Colonic mucosa (tissue), 4 donors: Measurements from ENCODE around the gene PPDPF. TPM values are rescaled to one million over a fixed set of nuclear protein-coding genes. Genes with fewer than 3 reads are reported as not detected.

Source experiments
- DNase-seq: peaks from one replicate; pipeline ENCODE4 v3.0.0-alpha.2; 2020
- H3K27ac ChIP-seq: fragments of 200-600 bp; one replicate; pipeline ENCODE4 v1.8.0; 2021
- H3K27me3 ChIP-seq: fragments of 200-600 bp; one replicate; pipeline ENCODE4 v1.8.0; 2021
- H3K36me3 ChIP-seq: fragments of 200-600 bp; one replicate; pipeline ENCODE4 v1.8.0; 2021
- H3K4me1 ChIP-seq: fragments of 200-600 bp; one replicate; pipeline ENCODE4 v1.8.0; 2021; ENCODE audit warnings: mild to moderate bottlenecking
- H3K4me3 ChIP-seq: fragments of 200-600 bp; one replicate; pipeline ENCODE4 v1.8.0; 2021
- H3K9ac ChIP-seq, 2 donors: one replicate each; pipeline ENCODE4 v1.7.0; 2013; ENCODE audit warnings: control low read depth in 2 of 2, low read depth in 2 of 2, low read length in 2 of 2
- H3K9me3 ChIP-seq: fragments of 200-600 bp; one replicate; pipeline ENCODE4 v1.8.0; 2021
- CTCF ChIP-seq: fragments of 200-600 bp; IDR thresholded peaks from one replicate; pipeline ENCODE4 v1.8.0; 2022; ENCODE audit warnings: antibody characterized with exemption, mild to moderate bottlenecking
- intact Hi-C: fragments of 100-400 bp; cut with DNase I; formaldehyde crosslinking; loops from one replicate; pipeline ENCODE4 v1.14.1; 2022
- total RNA-seq, 2 donors: library from RNA; stranded (reverse); fragmentation: NEBNext Ultra II Directional in 1 of 2; extraction: Animal tissue kit (Norgen Biotek cat#: 25700) in 1 of 2; gene quantifications; one replicate each; pipeline ENCODE4 v1.2.1, GENCODE V29; 2021
- donor health status: healthy.
- donor health status: DM: no; HTN: no; CAD: no.
- donor health status: DM: no; HTN: no; CAD: no.

PPDPF gene
- total RNA-seq, 2 donors from 2014 or later: 561 to 634 TPM

DNA sequence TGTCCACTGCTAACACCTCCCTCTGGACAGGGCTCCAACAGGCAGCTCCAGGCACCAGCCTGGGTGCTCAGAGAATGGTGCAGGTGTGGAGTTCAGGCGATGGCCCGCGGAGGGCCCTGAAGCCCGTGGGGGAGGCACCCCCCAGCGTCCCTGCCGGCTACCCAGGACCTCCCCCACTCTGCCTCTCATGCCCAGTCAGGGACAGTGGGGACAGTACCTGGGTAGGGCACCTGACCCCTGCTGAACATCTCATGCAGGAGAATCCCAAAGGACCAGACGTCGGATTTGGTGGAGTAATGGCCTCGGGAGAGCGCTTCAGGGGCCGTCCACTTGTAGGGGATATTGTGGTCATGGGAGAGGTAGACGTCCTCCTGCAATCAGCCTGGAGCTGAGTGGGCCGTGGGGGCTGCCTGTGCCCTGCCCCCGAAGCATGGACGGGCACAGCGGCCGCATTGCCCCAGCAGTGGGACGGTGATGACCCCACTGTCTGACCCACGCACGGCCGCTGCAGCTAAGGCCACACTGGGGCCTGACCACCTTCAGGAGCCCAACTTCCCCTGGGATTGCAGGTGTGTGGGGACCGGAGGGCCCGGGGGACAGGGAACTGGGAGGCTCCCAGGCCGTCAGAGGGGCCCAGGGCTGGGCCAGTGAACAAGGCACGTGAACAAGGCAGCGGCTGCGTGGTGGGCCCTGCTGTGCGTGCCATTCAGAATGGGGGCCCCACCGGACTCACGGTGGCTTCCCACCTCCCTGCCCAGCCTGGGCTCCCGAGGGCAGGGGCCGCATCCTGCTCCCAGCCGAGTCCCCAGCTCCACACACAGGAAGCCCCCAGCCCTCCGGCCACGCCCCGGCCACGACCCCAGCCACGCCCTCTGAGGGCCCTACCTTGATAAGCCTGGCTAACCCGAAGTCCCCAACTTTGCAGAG, 9.6 kb downstream of the PPDPF start:
- Histone ChIP-seq H3K27ac (no peak overlapping the region), H3K4me3 (no peak overlapping the region), H3K27me3 (no peaks in the 10 kb centered on the region), H3K4me1 (peaks cover 10% of the 10 kb centered on the region), H3K36me3 (no peaks in the 10 kb centered on the region), H3K9ac (peak overlapping the region in 1 of 2 donors; percentile 3), H3K9me3 (no peaks in the 10 kb centered on the region)
- DNase-seq: peak; percentile 18
- intact Hi-C loops: loop anchor here (10.0 kb wide), 1 partner anchor 445 kb away; the partner anchor contains the start of gene SAMD10
- TF ChIP-seq CTCF: no peak

DNA sequence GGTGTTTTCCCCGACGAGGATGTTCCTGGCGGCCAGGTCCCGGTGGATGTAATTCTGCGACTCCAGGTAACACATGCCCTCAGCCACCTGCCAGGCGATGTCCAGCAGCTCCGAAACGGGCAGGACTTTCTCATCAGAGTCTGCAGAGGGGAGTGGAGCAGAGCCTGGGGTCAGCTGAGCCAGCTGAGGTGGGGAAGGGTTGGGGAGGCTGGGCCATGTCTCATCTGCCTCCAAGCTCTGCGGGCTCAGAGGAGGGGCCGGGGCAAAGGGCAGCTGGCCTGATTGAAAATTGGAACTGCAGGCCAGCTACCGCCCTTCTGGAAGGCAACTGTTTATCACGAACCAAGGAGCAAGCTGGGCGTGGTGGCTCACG, 10.2 kb downstream of the PPDPF start:
- no peak overlapping the region for H3K27ac ChIP-seq
- no peaks in the 10 kb centered on the region for H3K27me3 ChIP-seq
- no peak for TF ChIP-seq CTCF
- H3K4me3 ChIP-seq: no peak overlapping the region
- peak; percentile 77 for DNase-seq
- no peaks in the 10 kb centered on the region for H3K9me3 ChIP-seq
- no peaks in the 10 kb centered on the region for H3K36me3 ChIP-seq
- intact Hi-C loops: loop anchor here (10.0 kb wide), 1 partner anchor 444 kb away; the partner anchor contains the start of gene SAMD10
- peaks cover 10% of the 10 kb centered on the region for H3K4me1 ChIP-seq
- peak overlapping the region in 1 of 2 donors; percentile 3 for H3K9ac ChIP-seq

DNA sequence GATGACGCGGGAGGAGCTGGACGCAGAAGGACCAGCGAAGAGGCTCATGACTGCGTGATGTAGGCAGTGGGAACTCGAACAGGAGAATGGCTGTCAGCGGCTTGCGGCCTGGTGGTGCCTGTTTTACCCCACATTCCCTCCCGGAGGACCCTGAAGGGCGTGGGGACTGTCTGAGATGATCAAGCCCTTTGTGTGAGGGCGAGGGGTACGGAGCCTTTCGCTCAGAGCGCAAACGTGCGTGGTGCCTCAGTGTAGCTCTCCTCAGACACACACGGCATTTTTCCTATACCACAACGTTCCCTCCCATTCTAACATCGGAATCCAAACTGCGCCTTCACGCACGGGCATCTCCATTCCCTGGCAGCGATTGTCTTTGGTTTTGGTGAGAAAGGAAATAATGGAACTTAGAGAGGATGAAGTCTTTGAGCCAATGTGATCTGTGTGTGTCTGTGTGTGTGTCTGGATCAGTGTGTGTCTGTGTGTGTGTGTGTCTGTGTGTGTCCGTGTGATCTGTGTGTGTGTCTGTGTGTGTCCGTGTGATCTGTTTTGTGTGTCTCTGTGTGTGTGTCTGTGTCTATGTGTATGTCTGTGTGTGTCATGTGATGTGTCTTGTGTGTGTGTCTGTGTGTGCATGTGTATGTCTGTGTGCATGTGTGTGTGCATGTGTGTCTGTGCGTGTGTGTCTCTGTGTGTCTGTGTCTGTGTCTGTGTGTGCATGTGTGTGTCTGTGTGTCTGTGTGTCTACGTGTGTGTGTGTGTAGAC, 11.3 kb downstream of the PPDPF start:
- H3K4me1 ChIP-seq: peaks cover 10% of the 10 kb centered on the region
- H3K36me3 ChIP-seq: no peaks in the 10 kb centered on the region
- H3K27ac ChIP-seq: no peak overlapping the region
- DNase-seq: peak; percentile 21
- no peaks in the 10 kb centered on the region for H3K9me3 ChIP-seq
- no peak overlapping the region for H3K4me3 ChIP-seq
- intact Hi-C loops: loop anchor here (10.0 kb wide), 1 partner anchor 443 kb away; the partner anchor contains the start of gene SAMD10
- no peaks in the 10 kb centered on the region for H3K27me3 ChIP-seq
- no peak for TF ChIP-seq CTCF
- no peak overlapping the region for H3K9ac ChIP-seq

DNA sequence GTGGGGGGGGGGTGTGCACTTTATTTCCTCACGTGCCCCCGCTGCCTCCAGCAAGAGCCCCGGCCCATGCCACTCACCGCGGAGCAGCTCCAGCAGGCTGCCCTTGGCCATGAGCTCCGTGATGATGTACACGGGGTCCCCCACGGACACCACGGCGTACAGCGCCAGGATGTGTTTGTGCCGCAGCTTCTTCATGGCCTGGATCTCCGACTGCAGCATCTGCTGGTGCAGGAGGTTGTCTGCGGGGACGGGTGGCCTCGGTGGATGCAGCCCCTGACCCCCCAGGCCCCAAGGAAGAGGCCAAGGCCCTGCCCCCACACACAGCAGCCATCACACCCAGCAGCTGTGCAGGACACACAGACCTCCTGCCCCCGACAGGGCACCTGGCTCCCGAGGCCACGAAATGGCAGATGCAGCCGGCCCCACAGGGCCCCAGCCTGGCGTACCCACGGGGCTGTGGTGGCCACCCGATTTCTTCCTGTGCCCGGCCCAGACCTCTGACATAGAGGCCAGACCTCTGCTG, 11.9 kb downstream of the PPDPF start:
- peaks cover 10% of the 10 kb centered on the region for H3K4me1 ChIP-seq
- H3K4me3 ChIP-seq: no peak overlapping the region
- intact Hi-C loops: loop anchor here (10.0 kb wide), 1 partner anchor 442 kb away; the partner anchor contains the start of gene SAMD10
- H3K27ac ChIP-seq: no peak overlapping the region
- H3K9ac ChIP-seq: no peak overlapping the region
- DNase-seq: peak; percentile 17
- H3K27me3 ChIP-seq: no peaks in the 10 kb centered on the region
- no peaks in the 10 kb centered on the region for H3K9me3 ChIP-seq
- no peaks in the 10 kb centered on the region for H3K36me3 ChIP-seq
- TF ChIP-seq CTCF: no peak

DNA sequence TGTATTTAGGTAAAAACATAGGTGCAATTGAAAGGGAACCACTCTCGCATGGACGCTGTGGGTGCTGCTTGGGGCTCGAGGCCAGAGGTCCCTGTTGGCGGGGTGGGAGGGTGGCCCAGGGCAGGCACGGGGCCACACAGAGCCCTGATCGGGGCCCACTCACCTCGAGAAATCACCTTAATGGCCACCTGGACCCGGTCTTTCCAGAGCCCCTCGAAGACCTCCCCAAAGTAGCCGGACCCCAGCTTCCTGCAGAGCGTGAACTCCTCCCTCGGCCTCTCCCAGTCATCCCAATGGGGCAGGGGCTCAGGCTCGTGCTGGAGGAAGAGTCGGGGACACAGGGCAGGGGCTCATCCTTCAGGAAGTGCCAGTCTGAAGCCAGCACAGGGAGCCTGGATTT, 12.8 kb downstream of the PPDPF start:
- no peak for TF ChIP-seq CTCF
- no peaks in the 10 kb centered on the region for H3K36me3 ChIP-seq
- intact Hi-C loops: loop anchor here (10.0 kb wide), 1 partner anchor 441 kb away; the partner anchor contains the start of gene SAMD10
- no peaks in the 10 kb centered on the region for H3K9me3 ChIP-seq
- no peak overlapping the region for H3K4me3 ChIP-seq
- H3K9ac ChIP-seq: peak overlapping the region in 1 of 2 donors; percentile 73
- H3K27ac ChIP-seq: no peak overlapping the region
- peaks cover 10% of the 10 kb centered on the region for H3K4me1 ChIP-seq
- peak; percentile 19 for DNase-seq
- no peaks in the 10 kb centered on the region for H3K27me3 ChIP-seq
